GM19023 (cell line): ENCODE results near the gene MLPH.

Experiments
- ATAC-seq: cut with Tn5 transposase; IDR thresholded peaks from one replicate; pipeline ENCODE4 v1.9.1; 2021; ENCODE audit warnings: mild to moderate bottlenecking, moderate library complexity; ENCODE audit not compliant: unreplicated experiment

The MLPH gene

GRCh38 chr2:237496428-237496827 lies 9.4 kb downstream of the MLPH start:
- ATAC-seq = no peak

GRCh38 chr2:237497009-237497837 lies 10.2 kb downstream of the MLPH start:
- no peak for ATAC-seq

- no peak for ATAC-seq
Measured at GRCh38 chr2:237497838-237498186, 10.8 kb downstream of the MLPH start.

- ATAC-seq = no peak
Measured at GRCh38 chr2:237498341-237498740, 11.3 kb downstream of the MLPH start.

DNA sequence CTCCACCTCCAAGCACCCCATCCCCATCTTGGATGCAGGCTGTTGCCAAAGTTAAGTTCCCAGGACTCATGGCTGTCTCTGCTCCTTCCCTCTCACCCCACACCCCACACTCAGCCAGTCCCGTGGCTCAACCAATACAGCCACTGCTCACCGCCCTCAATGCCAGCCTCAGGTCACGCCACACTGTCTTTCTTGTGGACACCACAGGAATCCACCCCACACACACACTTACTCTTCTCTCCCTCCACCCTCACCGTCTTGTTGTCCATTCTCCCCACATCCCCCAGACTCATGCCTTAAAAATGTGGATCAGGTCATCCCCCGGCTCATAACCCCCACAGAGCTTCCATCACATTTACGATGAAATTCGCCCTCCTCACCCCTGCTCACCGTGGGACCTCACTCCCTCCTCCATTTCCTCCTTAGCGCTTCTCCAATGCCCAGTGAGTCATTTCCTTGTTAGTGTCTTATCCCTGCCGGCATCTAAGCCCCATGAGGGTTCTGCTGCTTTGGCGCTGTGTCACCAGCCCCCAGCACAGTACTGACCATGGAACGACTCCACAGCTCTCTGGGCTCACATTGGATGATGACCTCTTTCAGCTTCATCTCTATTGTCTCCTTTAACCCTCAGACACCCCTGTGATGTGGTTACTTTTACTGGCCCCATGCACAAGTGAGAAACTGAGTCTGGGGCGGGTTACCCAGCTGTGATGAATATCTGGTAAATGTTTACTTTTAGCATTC lies 13.8 kb downstream of the MLPH start:
- no peak for ATAC-seq

DNA sequence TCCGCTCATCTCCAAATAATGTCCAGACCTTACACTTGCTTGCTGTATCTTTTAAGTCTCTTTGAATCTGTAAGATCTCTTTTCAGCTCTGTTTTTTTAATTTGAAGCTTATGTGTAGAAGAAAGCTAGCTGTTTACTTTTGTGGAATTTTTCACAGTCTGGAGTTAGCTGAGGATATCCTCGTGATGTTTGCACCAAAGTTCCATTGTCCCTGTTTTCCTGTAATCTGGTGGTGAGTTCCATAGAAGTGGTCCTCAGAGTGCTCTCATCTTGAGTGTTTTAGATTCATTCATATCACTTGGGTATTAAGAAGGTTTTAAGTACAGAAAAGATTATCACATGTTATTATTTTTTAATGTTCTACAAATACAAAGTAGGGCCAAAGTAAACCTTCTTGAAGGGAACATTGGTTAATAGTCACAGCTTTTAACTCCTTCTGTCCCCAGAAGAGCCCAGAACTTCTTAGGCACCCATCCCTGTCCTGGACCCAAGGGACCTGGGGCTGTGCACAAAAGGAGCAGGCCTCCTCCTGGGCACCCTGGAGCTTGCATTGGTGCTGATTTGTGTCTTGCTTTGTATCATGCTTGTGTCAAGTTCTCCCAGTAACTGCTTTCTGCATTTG lies 15.0 kb downstream of the MLPH start:
- no peak for ATAC-seq

DNA sequence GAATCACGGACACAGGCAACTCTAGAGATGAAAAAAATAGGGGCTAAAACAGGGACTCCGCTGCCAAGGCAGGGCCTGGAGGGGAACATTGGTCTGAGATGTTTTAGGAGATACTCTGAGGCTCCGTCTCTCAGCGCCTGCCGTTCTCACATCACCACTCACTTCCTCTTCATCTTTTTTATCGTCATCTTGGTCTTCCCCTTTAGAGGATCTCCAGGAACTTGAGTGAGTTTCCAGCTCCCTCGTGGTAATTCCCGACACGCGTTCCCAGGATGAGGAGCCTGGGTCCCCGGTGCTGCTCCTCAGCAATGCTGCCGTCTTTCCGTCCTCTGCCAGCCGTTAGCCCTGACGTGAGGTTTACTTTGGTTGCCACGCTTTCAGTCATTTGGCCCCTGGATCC lies 16.1 kb downstream of the MLPH start:
- ATAC-seq = no peak

- no peak for ATAC-seq
Measured at GRCh38 chr2:237505188-237505939, 18.3 kb downstream of the MLPH start.

GRCh38 chr2:237507512-237507911 lies 20.5 kb downstream of the MLPH start:
- no peak for ATAC-seq

- ATAC-seq = no peak
Measured at GRCh38 chr2:237508361-237508760, 21.3 kb downstream of the MLPH start.

DNA sequence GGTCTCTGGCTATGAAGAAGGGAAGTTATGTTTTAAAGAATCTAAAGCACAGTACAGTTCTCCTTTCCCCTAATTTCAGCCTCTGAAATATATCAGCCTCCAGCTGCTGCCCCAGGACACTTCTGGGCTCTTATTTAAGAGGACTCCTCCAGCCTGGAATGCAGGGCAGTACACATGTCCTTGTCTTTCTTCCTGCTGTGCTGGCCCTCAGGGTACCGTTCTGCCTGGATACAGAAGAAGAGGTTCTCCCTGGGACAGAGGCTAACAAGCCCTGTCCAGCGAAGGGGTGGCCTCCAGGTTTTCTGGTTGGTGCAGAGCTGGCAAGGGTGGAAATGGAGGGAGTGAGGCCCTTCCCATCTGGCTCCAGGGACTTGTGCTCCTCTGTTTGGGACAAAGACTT lies 22.1 kb downstream of the MLPH start:
- ATAC-seq = no peak

DNA sequence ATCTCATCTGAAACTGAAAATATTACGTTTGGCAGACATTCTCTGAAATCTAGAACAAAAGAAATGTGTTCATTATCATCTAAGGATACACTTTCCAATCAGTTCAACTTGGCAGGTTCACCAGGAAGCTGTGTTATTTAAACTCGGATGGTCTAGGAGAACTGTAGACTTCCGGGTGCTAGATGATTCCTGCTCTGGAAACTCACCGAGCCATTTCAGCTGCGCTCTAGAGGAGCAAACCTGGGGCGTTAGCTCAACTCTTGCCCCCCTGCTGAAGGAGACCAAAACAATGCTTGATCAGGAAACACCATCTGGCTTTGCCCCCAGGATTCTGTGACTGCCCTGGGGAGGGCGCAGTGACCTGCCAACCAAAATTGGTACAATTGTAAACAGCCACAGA lies 22.9 kb downstream of the MLPH start:
- ATAC-seq = no peak

- no peak for ATAC-seq
Measured at GRCh38 chr2:237510502-237511217, 23.6 kb downstream of the MLPH start.

DNA sequence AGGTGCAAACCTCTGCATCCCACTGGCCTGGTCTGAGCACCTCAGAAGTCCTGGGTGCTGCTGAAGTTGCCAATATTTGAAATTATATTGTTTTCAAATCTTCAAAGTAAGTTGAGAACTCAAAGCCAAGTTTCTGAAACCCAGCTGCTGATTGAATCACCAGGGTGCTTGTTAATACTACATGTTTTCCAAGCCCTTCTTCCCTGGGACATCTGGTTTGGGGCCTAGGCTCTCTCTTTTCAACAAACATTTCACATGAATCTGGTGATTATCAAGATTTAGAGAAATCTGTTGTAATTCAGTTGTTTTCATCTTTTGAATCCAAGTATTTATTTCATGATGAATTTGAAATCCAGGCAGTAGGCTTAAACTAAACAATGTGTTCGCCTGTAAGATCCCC lies 24.4 kb downstream of the MLPH start:
- ATAC-seq = no peak

DNA sequence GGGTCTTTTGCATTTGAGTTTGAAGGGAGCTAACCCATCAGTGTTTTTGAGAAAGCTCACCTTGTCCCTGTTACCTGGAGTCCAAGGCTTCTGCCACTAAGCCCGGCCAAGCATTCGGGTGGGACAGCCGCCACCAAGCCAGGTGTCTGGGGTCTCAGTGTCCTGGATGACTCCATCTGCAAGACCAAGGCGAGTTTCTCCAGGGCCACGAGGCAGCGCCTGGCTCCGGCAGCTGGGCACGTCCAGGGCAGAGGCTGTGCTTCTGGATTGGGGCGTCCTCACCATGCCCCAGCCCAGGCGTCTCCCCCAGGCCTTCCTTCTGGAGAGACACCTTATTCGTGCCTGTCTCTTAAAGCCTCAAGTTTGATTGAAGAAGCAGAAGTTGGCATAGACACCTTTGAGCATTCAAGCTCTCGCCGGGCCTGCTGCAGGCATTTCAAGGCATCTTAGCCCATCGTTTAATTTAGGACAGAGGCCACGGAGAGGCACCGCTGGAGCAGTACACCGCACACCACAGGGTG lies 24.9 kb downstream of the MLPH start:
- ATAC-seq = no peak

- ATAC-seq = no peak
Measured at GRCh38 chr2:237512774-237513466, 25.9 kb downstream of the MLPH start.

GRCh38 chr2:237513693-237514092 lies 26.6 kb downstream of the MLPH start:
- no peak for ATAC-seq

DNA sequence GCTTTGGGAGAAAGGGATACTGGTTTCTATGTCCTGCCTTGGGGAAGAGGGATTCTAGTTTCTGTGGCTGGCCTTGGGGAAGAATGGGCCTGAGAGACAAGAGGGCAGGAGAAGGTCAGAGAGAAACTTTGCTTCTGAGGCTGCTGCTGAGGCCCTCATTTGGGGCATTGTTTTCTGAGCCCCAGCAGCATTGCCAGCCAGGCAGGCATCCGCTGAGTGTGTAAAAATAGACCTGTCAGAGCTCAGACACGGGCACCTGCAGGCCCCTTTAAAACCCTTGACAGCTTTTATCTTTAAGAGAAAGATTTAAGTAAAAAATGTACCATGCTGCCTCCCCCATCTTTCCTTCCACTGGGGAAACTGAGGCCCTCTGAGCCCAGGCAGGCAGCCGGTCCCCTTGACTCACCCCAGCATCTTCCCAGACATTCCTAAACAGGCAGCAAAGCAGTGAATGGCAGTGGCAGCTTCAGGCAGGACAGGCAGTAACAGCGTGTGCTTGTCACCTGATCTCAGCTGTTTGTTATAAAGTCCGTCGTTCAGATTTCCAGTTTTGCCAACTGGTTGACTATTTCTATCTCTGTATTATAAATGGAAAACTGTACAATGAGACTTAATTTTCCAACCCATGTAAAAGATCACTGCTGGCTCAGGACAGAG lies 27.6 kb downstream of the MLPH start:
- ATAC-seq = no peak

- ATAC-seq = no peak
Measured at GRCh38 chr2:237515166-237515565, 28.1 kb downstream of the MLPH start.
